ENCODE results near the gene RGR. TPM values are rescaled to one million over a fixed set of nuclear protein-coding genes. Genes with fewer than 3 reads are reported as not detected.

RGR gene
- total RNA-seq, 1 experiment from 2014 or later: not detected

DNA sequence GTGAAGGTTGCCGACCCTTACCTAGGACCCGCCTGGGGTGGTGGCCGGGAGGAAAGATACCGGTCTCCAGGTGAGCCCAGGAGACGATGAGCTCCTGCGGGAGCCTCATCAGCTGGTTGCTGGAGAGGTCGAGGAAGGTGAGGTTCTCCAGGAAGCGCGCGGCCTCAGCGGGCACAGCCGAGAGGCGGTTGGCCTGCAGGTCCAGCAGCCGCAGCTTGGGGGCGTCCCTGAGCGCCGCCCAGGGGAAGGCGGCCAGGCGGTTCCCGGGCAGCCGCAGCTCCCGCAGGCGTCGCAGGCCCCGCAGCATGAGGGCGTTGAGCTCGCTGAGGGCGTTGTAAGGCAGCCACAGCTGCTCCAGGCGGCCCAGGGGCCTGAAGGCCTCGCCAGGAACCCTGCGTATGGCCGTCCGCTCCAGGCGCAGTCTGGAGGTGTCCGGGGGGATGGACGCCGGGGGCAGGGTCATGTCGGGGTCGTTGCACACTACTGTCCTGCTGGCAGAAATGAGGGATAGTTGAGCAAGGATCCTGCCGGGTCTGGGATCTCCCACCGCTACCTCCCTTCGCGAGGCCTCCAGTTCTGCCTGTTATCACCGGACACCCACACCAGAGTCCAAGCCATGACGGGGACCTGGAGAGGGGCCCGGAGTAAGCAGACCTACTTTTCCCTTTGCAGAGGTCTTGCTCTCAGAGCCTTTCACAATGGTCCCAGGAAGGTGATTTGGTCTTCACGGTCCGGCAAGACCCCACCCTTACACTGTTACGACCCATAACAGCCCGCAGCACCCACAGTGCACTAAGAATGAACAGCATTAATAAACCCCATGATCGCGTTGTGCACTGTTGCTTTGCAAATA, 7.4 kb upstream of the RGR start:
- no TSS peak for BruUV-seq (replicated peaks)
- H3K9me3 ChIP-seq (ENCODE audit: control insufficient read depth in 1 of 2, insufficient read depth in 1 of 2, low read depth in 1 of 2, low read length in 2 of 2): no peaks in the 10 kb centered on the region
- TF ChIP-seq, protein P1, sequence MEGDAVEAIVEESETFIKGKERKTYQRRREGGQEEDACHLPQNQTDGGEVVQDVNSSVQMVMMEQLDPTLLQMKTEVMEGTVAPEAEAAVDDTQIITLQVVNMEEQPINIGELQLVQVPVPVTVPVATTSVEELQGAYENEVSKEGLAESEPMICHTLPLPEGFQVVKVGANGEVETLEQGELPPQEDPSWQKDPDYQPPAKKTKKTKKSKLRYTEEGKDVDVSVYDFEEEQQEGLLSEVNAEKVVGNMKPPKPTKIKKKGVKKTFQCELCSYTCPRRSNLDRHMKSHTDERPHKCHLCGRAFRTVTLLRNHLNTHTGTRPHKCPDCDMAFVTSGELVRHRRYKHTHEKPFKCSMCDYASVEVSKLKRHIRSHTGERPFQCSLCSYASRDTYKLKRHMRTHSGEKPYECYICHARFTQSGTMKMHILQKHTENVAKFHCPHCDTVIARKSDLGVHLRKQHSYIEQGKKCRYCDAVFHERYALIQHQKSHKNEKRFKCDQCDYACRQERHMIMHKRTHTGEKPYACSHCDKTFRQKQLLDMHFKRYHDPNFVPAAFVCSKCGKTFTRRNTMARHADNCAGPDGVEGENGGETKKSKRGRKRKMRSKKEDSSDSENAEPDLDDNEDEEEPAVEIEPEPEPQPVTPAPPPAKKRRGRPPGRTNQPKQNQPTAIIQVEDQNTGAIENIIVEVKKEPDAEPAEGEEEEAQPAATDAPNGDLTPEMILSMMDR (IDR thresholded peaks at IDR 0.05 in 2 of 3, conservative IDR thresholded peaks at IDR 0.05 in 1 of 3; ENCODE audit: borderline replicate concordance in 1 of 3, insufficient read depth in 1 of 3, low read depth in 2 of 3, low read length in 2 of 3): peak in 2 of 3 experiments; percentile 42 to 54; a peak in 4 of 6 replicates
- TF ChIP-seq POLR2AphosphoS5 (IDR thresholded peaks at IDR 0.05; ENCODE audit: low read depth, low read length): no peak
- H3K27me3 ChIP-seq (ENCODE audit: insufficient read depth, low read length): no peaks in the 10 kb centered on the region; the same call in 1 of the 2 replicates
- H3K4me1 ChIP-seq (ENCODE audit: control insufficient read depth in 1 of 2, insufficient read depth in 2 of 2, low read length in 2 of 2): no peaks in the 10 kb centered on the region
- DNase-seq (ENCODE audit: low read depth, low spot score) (no peak), ATAC-seq (peak; percentile 77)
- H3K36me3 ChIP-seq (ENCODE audit: control insufficient read depth in 1 of 2, insufficient read depth in 2 of 2, low read length in 2 of 2): no peaks in the 10 kb centered on the region
- RAD21 ChIA-PET (ENCODE audit: low non-redundant PET in 1 of 2, low total read pairs in 2 of 2, uncharacterized antibody in 2 of 2, unreplicated experiment in 2 of 2): no interaction called here
- no peak overlapping the region for H2AFZ ChIP-seq (ENCODE audit: low read depth, low read length, poor library complexity, severe bottlenecking)
- CTCF ChIA-PET: interaction anchor here (1.2 kb wide), 1 partner anchor 19 kb away, joined by 4 read pairs; no protein-coding TSS in a partner anchor
- no peak overlapping the region for H3K4me3 ChIP-seq (replicated peaks in 1 of 2; ENCODE audit: low read depth in 1 of 2, low read length in 2 of 2)
- POLR2A ChIA-PET: no interaction called here
- intact Hi-C loops (cut with micrococcal nuclease): no loop called here
- H3K4me2 ChIP-seq (ENCODE audit: low read length): no peak overlapping the region
- no peak overlapping the region for H3K9ac ChIP-seq (ENCODE audit: low read length)
- no peaks in the 10 kb centered on the region for H4K20me1 ChIP-seq (ENCODE audit: insufficient read depth)
- no peaks in the 10 kb centered on the region for H3K79me2 ChIP-seq (ENCODE audit: insufficient read depth, low read length)
- no peak overlapping the region for H3K27ac ChIP-seq (ENCODE audit: low read depth, low read length)
- no peaks in the 10 kb centered on the region for H3K9me2 ChIP-seq (ENCODE audit: insufficient read depth)

DNA sequence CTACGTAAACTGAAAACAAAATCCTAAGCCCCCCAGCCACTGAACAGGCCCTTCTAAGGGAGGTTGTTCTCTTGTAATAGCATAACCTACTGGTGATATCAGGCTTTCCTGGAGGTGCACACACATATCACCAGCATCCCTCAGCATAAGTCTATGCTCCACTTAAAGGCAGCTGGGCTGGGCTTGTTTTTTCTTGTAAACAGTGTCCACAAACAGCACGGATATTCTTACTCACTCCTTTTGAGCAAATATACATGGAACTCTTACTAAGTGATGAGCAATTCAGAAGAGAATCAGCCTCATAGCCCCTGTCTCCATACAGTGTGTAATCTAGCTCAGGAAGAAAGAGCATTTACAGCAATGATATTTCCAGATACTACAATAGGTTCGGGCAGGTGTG, 5.9 kb upstream of the RGR start:
- no peak for ATAC-seq
- H2AFZ ChIP-seq (ENCODE audit: low read depth, low read length, poor library complexity, severe bottlenecking): no peak overlapping the region
- no peaks in the 10 kb centered on the region for H3K9me3 ChIP-seq (ENCODE audit: control insufficient read depth in 1 of 2, insufficient read depth in 1 of 2, low read depth in 1 of 2, low read length in 2 of 2)
- BruUV-seq (replicated peaks): no TSS peak
- TF ChIP-seq POLR2A (IDR thresholded peaks at IDR 0.05; ENCODE audit: borderline replicate concordance, extremely low read depth, insufficient read depth, insufficient read length) (no peak), SIN3A (IDR thresholded peaks at IDR 0.05; ENCODE audit: low read depth) (no peak), RAD21 (IDR thresholded peaks at IDR 0.05; ENCODE audit: low read depth) (no peak)
- no peak overlapping the region for H3K9ac ChIP-seq (ENCODE audit: low read length)
- ChIA-PET CTCF (no interaction called here), POLR2A (no interaction called here), RAD21 (ENCODE audit: low non-redundant PET in 1 of 2, low total read pairs in 2 of 2, uncharacterized antibody in 2 of 2, unreplicated experiment in 2 of 2) (no interaction called here)
- H4K20me1 ChIP-seq (ENCODE audit: insufficient read depth): no peaks in the 10 kb centered on the region
- no peak overlapping the region for H3K4me3 ChIP-seq (replicated peaks in 1 of 2; ENCODE audit: low read depth in 1 of 2, low read length in 2 of 2)
- no peak overlapping the region for H3K27ac ChIP-seq (ENCODE audit: low read depth, low read length)
- H3K36me3 ChIP-seq (ENCODE audit: control insufficient read depth in 1 of 2, insufficient read depth in 2 of 2, low read length in 2 of 2): no peaks in the 10 kb centered on the region
- no peaks in the 10 kb centered on the region; the same call in 1 of the 2 replicates for H3K27me3 ChIP-seq (ENCODE audit: insufficient read depth, low read length)
- no peak for DNase-seq (ENCODE audit: low read depth, low spot score)
- H3K4me1 ChIP-seq (ENCODE audit: control insufficient read depth in 1 of 2, insufficient read depth in 2 of 2, low read length in 2 of 2): no peaks in the 10 kb centered on the region
- no peaks in the 10 kb centered on the region for H3K79me2 ChIP-seq (ENCODE audit: insufficient read depth, low read length)
- no peaks in the 10 kb centered on the region for H3K9me2 ChIP-seq (ENCODE audit: insufficient read depth)
- H3K4me2 ChIP-seq (ENCODE audit: low read length): no peak overlapping the region
- intact Hi-C loops (cut with micrococcal nuclease): no loop called here

All from HCT116 (cell line).